ENCODE results near the gene PDLIM1. TPM values are rescaled to one million over a fixed set of nuclear protein-coding genes. Genes with fewer than 3 reads are reported as not detected.
A peak's percentile ranks its signal among the peaks of the same experiment; 100 is the strongest.

The PDLIM1 gene
- total and polyA plus RNA-seq, 10 of the 15 experiments (the other 5 are each of a cell fraction or from before 2014, with no cell fraction given), result 95.7 to 714 (median 309) TPM

DNA sequence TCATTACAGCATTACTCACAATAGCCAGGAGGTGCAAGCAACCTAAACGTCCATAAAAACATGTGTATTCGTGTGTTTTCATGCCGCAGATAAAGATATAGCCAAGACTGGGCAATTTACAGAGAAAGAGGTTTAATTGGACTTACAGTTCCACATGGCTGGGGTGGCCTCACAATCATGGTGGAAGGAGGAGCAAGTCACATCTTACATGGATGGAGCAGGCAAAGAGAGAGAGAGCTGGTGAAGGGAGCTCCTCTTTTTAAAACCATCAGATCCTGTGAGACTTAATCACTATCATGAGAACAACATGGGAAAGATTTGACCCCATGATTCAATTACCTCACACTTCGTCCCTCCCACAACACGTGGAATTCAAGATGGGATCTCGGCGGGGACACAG lies 33.0 kb downstream of the PDLIM1 start:
- intact Hi-C loops (cut with micrococcal nuclease; ENCODE audit: unreplicated experiment), result no loop called here
- Histone ChIP-seq H3K4me2 (ENCODE audit: control insufficient read depth, insufficient read depth) (no peak overlapping the region), H3K9me3 (replicated peaks; ENCODE audit: control insufficient read depth, insufficient read depth, low read length) (no peaks in the 10 kb centered on the region; the same call in 1 of the 3 replicates), H3K4me1 (ENCODE audit: control insufficient read depth, insufficient read depth, low read length) (no peaks in the 10 kb centered on the region; the same call in 1 of the 2 replicates), H4K20me1 (ENCODE audit: control insufficient read depth, insufficient read depth) (no peaks in the 10 kb centered on the region), H3K9ac (ENCODE audit: control insufficient read depth, insufficient read depth, low read length) (no peak overlapping the region), H3K79me2 (ENCODE audit: control insufficient read depth, insufficient read depth, low read length) (peaks cover 42% of the 10 kb centered on the region), H3K27me3 (replicated peaks in 1 of 2; ENCODE audit: control insufficient read depth in 2 of 2, insufficient read depth in 2 of 2, low read length in 1 of 2) (no peaks in the 10 kb centered on the region), H3K36me3 (ENCODE audit: control insufficient read depth in 2 of 2, insufficient read depth in 2 of 2, low read length in 1 of 2) (peaks cover 21 to 45% of the 10 kb centered on the region in 2 experiments), H2AFZ (ENCODE audit: control insufficient read depth, low read depth, low read length) (no peak overlapping the region), H3K4me3 (no peak overlapping the region), H3K27ac (ENCODE audit: control insufficient read depth, insufficient read depth) (no peak overlapping the region)
- BruUV-seq (replicated peaks), result TSS peak; percentile 8
- RAD21 ChIA-PET (ENCODE audit: unreplicated experiment), result no interaction called here
- POLR2A ChIA-PET, result no interaction called here
- SMC1A ChIA-PET (ENCODE audit: uncharacterized antibody, unreplicated experiment), result interaction anchor here (0.9 to 4.7 kb wide), 7 partner anchors 12 to 108 kb away, joined by 3 to 19 read pairs (median 3); no protein-coding TSS in a partner anchor
- ATAC-seq (no peak), FAIRE-seq (no peak), DNase-seq (ENCODE audit: low read depth, low spot score) (no peak)
- in situ Hi-C loops (cut with MboI), result no loop called here
- CTCF ChIA-PET, result interaction anchor here (1.0 to 5.7 kb wide), 5 partner anchors 10 to 28 kb away, joined by 3 to 24 read pairs (median 3); no protein-coding TSS in a partner anchor
- TF ChIP-seq SIX5 (IDR thresholded peaks at IDR 0.05; ENCODE audit: low read depth, low read length, severe bottlenecking) (no peak), SMAD1 (IDR thresholded peaks at IDR 0.05; ENCODE audit: low read depth, partially characterized antibody) (no peak), IKZF2 (IDR thresholded peaks at IDR 0.05) (no peak), RB1 (IDR thresholded peaks at IDR 0.05; ENCODE audit: borderline replicate concordance) (no peak), ESRRA (IDR thresholded peaks at IDR 0.05; ENCODE audit: low read length) (no peak), POLR2AphosphoS2 (IDR thresholded peaks at IDR 0.05; ENCODE audit: low read depth, low read length) (no peak), EGR1 (IDR thresholded peaks at IDR 0.05; ENCODE audit: borderline replicate concordance in 1 of 2, low read depth in 2 of 2, low read length in 2 of 2) (no peak), ZSCAN29 (IDR thresholded peaks at IDR 0.05) (no peak)
- TF ChIP-seq, protein P1, sequence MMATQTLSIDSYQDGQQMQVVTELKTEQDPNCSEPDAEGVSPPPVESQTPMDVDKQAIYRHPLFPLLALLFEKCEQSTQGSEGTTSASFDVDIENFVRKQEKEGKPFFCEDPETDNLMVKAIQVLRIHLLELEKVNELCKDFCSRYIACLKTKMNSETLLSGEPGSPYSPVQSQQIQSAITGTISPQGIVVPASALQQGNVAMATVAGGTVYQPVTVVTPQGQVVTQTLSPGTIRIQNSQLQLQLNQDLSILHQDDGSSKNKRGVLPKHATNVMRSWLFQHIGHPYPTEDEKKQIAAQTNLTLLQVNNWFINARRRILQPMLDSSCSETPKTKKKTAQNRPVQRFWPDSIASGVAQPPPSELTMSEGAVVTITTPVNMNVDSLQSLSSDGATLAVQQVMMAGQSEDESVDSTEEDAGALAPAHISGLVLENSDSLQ (IDR thresholded peaks at IDR 0.05), result no peak
- TF ChIP-seq, protein P2, sequence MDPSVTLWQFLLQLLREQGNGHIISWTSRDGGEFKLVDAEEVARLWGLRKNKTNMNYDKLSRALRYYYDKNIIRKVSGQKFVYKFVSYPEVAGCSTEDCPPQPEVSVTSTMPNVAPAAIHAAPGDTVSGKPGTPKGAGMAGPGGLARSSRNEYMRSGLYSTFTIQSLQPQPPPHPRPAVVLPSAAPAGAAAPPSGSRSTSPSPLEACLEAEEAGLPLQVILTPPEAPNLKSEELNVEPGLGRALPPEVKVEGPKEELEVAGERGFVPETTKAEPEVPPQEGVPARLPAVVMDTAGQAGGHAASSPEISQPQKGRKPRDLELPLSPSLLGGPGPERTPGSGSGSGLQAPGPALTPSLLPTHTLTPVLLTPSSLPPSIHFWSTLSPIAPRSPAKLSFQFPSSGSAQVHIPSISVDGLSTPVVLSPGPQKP (IDR thresholded peaks at IDR 0.05; ENCODE audit: low read depth, low read length), result no peak
- 89% methylated on average over 7 of the region's 7 CpGs for WGBS (ENCODE audit: insufficient coverage, insufficient replicate concordance, low lambda C conversion rate, missing lambda C conversion rate)

Measured in GM12878 (cell line).